Stimulated activated CD8-positive, alpha-beta memory T cell treated with anti-CD3 and anti-CD28 coated beads, Interleukin-15, amount 100 ng/mL, for 24 hours (primary cell): ENCODE measurements around the gene UGT3A1.
"Not testable (repeated sequence)": the region's sequence is repeated elsewhere in the genome, so short reads cannot be mapped to it uniquely, and the experiment has no call there.

ENCODE experiments used
- DNase-seq: peaks from one replicate; pipeline ENCODE4 v3.0.0-alpha.2; 2020; ENCODE audit warnings: low read depth

UGT3A1 gene

GRCh38 chr5:35987776-35988175 is 3.4 kb downstream of the UGT3A1 start:
- DNase-seq = no peak

GRCh38 chr5:35979715-35980114 is 11.5 kb downstream of the UGT3A1 start:
- DNase-seq = no peak

- not testable (repeated sequence) for DNase-seq
Observed at GRCh38 chr5:35976859-35977258, 14.3 kb downstream of the UGT3A1 start.

- DNase-seq = no peak
Observed at GRCh38 chr5:35974570-35974969, 16.6 kb downstream of the UGT3A1 start.

- DNase-seq = no peak
Observed at GRCh38 chr5:35971878-35972210, 19.3 kb downstream of the UGT3A1 start.

- no peak for DNase-seq
Observed at GRCh38 chr5:35971186-35971877, 19.9 kb downstream of the UGT3A1 start.

- no peak for DNase-seq
Observed at GRCh38 chr5:35963381-35963843, 27.8 kb downstream of the UGT3A1 start.

- DNase-seq = no peak
Observed at GRCh38 chr5:35960328-35960727, 30.9 kb downstream of the UGT3A1 start.

- no peak for DNase-seq
Observed at GRCh38 chr5:35956429-35956828, 34.8 kb downstream of the UGT3A1 start.

- no peak for DNase-seq
Observed at GRCh38 chr5:35954175-35954574, 37.0 kb downstream of the UGT3A1 start.

- no peak for DNase-seq
Observed at GRCh38 chr5:35947085-35947484, 44.1 kb downstream of the UGT3A1 start.

- no peak for DNase-seq
Observed at GRCh38 chr5:35939639-35940038, 51.6 kb downstream of the UGT3A1 start.

GRCh38 chr5:35938568-35939227 is 52.5 kb downstream of the UGT3A1 start, which contains the start of gene CAPSL:
CAPSL (minus strand) TSS chr5:35938622; CDS start chr5:35921120, 17,502 bp downstream.
- no peak for DNase-seq

GRCh38 chr5:35926389-35927051 is 64.7 kb downstream of the UGT3A1 start:
- DNase-seq = no peak

GRCh38 chr5:35924950-35925722 is 66.1 kb downstream of the UGT3A1 start:
- peak; percentile 49 for DNase-seq

GRCh38 chr5:35924122-35924949 is 66.9 kb downstream of the UGT3A1 start:
- DNase-seq = no peak

GRCh38 chr5:35922468-35922867 is 68.7 kb downstream of the UGT3A1 start:
- DNase-seq = no peak

GRCh38 chr5:35921930-35922329 is 69.3 kb downstream of the UGT3A1 start:
- DNase-seq = no peak

- DNase-seq = no peak
Observed at GRCh38 chr5:35920890-35921289, 70.3 kb downstream of the UGT3A1 start.

GRCh38 chr5:35919191-35919590 is 72.0 kb downstream of the UGT3A1 start:
- no peak for DNase-seq

GRCh38 chr5:35908814-35909213 is 82.4 kb downstream of the UGT3A1 start:
- no peak for DNase-seq
